NCI-H510A treated with DMSO at 0.1 percent for 48 hours (cell line): Measurements from ENCODE around the gene DEPDC5.

ENCODE experiments used
- DNase-seq: peaks from one replicate; lab custom pipeline; 2025; lab: John Stamatoyannopoulos, UW

Gene DEPDC5

DNA sequence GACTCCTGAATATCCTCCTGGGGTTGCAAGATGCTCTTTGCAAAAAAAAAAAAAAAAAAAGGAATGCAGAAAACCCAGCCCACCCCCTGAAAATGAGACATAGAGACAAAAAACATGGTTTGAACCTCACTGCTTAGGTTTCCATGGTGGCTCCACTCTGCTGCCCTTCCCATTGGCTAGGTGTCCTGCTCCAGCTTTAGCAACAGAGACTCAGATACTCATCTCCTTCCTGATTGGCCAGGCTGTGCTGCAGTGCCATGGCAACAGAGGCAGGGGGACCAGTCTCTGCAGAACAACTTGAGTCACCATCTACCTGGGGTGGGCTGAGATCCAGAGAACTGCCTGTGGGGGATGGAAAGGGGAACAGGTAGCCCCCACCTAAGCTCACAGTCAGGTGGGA, 173.2 kb downstream of the DEPDC5 start:
- no peak for DNase-seq

GRCh38 chr22:31927562-31927961, 173.7 kb downstream of the DEPDC5 start:
- DNase-seq, result no peak

DNA sequence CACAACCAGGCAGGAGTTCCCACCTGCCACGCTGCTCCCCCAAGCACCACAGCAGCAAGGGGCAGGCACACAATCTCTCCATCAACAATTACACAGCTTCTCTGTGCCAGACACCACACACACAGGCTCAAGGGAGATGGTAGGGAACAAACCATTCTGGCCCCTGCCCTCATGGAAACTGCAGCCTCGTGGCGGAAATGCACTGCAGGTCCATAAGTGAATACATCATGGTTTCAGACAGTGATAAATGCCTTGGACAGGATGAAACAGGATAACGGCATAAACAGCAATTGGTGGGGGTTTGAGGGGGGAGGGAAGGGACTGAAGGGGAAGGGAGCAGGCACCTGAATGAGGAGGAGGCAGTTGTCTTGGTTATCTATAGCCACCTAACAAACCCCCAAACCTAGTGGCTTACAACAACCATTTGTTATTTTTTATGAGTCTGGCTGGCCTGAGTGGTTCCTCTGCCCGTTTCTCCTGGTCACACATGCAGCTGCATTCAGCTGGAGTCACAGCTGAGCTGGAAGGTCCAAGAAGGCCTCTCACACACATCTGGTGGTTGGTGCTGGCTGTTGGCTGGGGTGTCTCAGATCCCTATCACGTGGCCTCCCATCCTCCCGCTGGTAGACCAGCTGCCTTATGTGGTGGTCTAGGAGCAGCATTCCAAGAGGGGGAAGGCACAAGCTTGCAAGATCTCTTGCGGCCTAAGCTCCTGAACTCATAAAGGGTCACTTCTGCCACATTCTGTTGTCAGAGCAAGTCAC, 175.5 kb downstream of the DEPDC5 start:
- no peak for DNase-seq

DNA sequence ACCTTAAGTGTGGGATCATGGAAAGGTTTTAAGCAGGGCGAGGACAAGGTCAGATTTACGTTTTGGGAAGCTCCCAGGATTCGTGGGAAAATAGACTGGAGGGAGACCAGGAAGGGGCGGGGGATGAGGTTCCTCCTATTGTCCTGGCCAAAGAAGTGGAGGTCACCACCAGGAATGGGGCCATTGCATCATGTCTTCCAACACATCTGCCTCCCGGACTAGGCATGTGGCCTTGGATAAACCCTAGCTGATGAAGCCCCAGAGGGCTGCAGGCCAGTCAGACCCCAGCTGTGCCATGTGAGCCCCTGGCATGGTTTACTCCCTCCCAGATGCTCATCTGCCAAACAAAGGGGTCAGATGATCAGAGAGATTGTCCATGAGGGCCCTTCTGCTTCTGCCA, 179.0 kb downstream of the DEPDC5 start:
- DNase-seq, result no peak

GRCh38 chr22:31933406-31933805, 179.6 kb downstream of the DEPDC5 start:
- no peak for DNase-seq

GRCh38 chr22:31933816-31934482, 180.1 kb downstream of the DEPDC5 start:
- DNase-seq, result no peak

DNA sequence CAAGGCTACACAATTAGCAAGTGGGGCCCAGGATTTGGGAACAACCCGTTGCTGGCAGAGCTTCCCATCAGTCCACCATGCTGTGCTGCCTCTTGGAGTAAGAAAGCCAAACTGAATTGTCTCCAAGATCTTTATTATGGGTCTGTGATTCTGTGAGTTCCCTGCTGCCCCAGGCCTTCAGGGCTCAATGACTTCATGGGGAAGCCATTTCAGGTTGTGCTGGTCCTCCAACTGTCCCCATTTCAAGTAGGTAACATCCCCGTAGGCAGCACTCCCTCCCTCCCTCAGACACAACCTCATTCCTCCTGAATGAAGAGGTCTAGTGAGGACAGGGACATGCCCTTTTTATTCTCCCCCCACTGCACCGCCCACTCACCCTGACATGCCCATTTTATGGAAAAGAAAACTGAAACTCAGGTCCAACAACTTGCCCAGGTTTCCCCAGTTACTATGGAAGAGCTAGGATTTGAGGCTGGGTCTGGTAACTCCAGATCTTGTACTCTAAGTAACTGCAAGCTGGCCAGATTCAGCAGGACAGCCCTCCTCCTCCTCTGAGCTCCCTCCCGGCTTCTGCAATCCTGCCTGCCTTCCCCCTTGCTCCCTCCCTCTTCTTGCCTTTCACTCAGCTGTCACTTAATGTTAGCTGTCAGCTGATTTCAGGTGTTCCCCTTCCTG, 182.3 kb downstream of the DEPDC5 start:
- no peak for DNase-seq

DNA sequence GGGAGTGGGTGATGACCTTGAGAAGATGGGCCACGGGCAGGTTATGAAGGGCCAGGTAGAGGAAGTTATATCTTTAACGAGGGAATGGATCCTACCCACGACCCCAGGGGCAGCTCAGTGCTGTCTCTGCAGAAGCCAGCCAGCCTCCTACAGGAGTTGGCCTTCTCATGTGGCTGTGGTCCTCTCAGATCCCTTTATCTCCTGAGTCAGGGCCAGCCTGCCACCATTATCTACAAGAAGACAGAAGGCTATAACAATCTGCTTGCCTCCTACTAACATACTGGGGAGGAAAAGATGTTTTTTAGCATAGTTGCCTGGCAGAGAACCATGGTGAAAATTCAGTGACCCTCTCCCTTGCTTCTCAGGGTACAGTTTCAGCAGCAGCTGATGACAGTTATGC, 183.5 kb downstream of the DEPDC5 start:
- DNase-seq, result no peak

GRCh38 chr22:31938296-31938695, 184.5 kb downstream of the DEPDC5 start:
- no peak for DNase-seq

DNA sequence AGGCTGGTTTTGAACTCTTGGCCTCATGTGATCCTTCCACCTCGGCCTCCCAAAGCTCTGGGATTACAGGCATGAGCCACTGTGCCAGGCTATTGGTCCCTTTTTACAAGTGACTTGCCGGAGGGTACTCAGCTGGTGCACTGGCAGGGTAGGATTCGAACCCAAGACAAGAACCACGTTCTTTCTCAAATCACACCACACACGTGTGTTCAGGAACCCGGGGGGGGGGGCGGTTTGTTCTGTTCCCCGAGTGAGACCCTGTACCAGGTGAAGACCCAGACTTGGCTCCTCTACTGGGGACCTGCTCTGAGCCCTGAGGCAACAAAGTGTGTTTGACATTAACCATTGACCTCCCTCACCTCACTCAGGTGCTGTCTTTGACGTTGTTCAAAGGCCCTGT, 186.7 kb downstream of the DEPDC5 start:
- no peak for DNase-seq

DNA sequence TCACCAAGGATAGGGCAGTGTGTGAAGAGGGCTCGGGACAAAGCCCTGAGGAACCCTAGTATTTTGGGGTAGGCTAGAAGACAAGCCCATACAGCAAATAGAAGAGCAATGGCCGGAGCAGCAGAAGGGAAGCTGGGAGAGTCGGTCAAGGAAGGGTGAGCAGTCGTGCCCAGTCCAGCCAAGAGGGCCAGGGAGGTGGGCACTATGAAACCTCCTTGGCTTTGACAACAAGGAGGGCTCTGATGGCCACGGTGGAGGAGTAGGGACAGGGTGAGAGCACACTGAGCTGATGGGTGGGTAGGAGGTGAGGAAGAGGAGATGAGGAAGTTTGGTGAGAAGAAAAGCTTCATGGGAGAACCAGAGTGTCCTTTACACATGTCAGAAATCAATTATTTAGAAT, 188.3 kb downstream of the DEPDC5 start:
- DNase-seq, result no peak

- DNase-seq, result no peak
Measured at GRCh38 chr22:31943206-31943977, 189.6 kb downstream of the DEPDC5 start.

- DNase-seq, result peak; percentile 76
Measured at GRCh38 chr22:31943978-31944699, 190.3 kb downstream of the DEPDC5 start, which contains the start of gene YWHAH. Gene YWHAH, plus strand, starts transcription at chr22:31944535. Its CDS starts 199 bp downstream, at chr22:31944734.

DNA sequence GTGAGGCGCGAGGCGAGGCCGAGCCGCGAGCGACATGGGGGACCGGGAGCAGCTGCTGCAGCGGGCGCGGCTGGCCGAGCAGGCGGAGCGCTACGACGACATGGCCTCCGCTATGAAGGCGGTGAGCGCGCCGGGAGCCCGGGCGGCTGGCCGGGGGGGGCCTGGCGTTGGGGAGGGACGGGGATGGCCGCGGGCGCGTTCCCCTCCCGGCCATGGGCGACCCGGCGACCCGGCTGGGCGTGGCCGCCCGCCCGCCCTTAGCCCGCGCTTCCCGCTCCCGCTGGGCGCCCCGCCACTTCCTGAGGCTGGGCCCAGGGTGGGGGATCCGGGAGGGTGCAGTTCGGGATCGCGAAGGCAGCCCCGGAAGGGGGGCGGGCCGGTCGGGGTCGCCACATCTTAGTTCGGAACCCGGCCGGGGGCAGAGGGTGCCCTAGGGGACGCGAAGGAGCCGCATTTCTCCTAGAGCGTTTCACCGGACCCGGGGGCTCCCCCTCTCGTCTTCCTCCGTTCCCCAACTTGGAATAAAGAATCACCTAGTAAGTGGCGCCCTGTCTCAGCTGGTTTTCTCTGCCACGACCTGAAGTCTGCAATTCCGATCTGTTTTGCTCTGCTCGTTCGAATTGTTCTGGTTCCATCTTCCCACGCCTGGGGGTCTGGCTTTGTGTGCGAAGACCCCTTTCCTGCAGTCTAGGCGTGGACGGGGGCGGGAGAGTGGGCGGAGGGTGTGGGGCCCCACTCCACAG, 191.1 kb downstream of the DEPDC5 start:
- no peak for DNase-seq

DNA sequence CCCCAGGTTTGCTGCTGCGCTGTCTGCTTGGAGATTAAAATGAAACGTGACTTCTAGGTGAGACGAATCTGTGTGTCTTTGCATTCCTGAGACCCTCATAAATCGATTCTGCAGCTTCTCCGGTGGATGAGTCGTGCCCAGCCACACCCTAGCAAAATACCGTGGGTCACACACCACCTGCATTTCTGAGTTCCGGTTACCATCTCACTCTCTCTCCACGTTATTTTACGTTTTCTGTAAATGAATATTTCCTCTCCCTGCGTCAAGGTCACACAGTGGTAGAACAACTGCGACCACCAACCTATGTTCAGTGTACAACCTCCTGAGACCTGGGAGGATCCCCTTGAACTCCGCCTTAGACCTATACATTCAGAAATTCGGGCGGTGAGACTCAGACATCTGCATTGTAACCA, 191.6 kb downstream of the DEPDC5 start:
- no peak for DNase-seq

GRCh38 chr22:31945971-31946680, 192.3 kb downstream of the DEPDC5 start:
- DNase-seq, result no peak

DNA sequence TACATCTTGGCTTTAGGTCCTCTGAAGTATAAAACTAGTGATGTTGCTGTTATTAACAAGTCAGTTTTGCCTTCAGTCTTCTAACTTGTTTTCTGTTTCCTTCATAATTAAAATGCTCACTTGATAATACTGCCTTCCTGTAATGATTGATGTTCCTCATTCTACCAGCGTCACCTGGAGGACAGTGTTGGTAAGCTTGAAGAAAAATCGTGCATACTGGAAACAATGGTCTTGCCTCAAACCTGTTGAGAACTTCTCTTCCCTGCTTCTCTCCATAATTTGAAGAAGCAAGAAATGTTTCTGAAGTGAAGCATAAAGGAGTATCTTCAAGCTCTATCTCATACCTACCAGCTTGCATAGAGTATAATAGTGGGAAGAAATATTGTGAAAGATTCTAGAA, 193.5 kb downstream of the DEPDC5 start:
- DNase-seq, result peak; percentile 11

- no peak for DNase-seq
Measured at GRCh38 chr22:31948002-31948401, 194.2 kb downstream of the DEPDC5 start.

GRCh38 chr22:31950226-31950625, 196.4 kb downstream of the DEPDC5 start:
- DNase-seq, result no peak
